ENCODE results near the gene ZNF486.
"Not testable (repeated sequence)": the region's sequence is repeated elsewhere in the genome, so short reads cannot be mapped to it uniquely, and the experiment has no call there.

Gene ZNF486

DNA sequence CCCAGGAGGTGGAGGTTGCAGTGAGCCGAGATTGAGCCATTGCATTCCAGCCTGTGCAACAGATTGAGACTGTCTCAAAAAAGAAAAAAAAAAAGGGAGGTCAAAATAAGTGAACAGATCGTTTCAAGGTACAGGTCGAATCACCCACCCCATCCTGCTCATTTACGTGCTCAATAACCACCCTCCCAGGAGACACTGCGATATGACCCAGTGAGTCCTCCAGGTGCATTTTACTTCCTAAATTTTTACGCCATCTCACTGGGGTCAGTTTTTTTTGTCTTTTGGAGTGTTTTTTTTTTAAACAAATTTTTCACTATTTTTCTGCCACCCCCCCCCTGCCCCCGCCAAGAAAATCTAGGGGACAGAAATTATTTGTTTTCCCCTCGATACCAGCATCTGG, 68.1 kb downstream of the ZNF486 start:
- no peak for DNase-seq

DNA sequence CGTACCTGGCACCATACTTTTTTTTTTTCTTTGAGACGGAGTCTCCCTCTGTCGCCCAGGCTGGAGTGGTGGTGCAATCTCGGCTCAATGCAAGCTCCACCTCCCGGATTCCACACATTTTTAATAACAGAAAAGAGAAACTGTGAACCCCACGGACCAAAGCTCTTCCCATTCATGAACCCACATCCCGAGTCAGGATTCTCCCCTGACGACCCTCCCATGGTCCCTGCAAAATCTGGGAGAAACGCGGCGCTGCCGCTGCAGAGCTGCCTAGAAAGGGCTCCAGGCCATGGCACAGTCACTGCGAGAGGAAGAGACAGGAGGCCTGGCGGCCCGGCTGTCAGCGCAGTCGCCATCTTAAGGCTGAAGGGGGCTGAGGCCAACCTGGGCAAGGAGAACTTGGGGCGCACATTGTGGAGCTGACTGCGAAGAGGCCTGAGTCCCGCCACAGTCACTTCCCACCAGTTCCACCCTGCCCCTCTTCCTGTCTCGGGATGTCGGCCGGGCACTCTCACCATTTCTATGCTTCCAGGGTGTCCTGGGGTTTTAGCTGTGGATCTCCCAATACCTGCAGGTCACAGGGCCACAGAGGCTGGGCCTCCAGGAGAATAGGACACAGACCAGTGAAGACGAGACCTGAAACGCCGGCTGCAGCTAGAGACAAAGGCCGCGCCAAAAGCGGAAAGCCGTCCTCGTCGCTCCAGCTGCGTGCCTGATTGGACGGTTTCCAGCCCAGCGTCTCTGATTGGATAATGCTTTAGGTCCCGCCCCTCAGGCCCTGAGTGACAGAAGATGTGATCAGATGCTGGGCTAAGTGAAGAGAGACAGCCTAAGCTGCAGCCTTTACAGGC, 71.0 kb downstream of the ZNF486 start:
- DNase-seq, result peak; percentile 90

DNA sequence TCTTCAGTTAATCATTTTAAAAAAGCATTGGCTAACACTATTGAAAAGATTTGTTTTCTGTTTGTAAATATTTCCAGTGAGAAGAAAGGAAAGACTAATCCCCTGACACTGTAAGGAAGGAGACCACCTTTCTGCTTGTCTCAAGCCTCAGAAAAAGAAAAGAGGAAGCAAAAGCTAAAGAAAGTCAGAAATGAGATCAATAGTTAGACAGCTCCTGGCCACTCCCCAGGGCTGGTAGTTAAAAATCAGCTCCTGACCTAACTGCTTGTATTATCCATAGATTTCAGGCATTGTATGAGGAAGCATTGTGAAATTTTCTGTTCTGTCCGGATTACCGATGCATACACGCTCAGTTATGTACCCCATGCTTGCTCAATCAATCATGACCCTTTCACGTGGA, 76.6 kb downstream of the ZNF486 start:
- DNase-seq, result no peak

DNA sequence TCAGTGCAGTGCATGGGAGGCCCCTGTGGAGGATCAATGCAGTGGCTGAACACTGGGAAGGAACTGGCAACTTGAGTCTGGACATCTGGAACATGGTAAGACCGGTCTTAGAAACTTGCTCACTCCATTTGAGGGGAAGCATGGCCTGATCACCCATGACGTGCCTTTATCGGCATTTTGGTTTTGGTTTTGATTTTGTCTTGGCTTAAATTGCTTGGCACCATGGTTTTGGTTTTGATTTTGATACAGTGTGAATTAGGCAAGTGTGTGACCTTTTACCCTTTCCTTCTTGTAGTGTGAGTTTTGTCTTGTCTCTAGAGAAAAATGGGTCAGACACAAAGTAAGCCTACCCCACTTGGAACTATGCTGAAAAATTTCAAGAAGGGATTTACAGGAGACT, 77.3 kb downstream of the ZNF486 start:
- no peak for DNase-seq

DNA sequence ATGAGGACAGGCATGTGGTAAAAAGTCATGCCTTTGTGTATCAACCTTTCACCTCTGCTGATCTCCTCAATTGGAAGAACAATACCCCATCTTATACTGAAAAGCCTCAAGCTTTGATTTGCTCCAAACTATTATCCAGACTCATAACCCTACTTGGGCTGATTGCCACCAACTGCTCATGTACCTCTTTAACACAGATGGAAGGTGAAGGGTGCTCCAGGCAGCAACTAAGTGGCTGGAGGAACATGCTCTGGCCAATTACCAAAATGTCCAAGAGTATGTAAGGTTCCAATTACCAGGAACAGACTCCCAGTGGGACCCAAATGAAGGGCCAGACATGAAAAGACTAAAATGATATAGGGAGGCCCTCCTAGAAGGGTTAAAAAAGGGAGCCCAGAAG, 78.3 kb downstream of the ZNF486 start:
- DNase-seq, result no peak

DNA sequence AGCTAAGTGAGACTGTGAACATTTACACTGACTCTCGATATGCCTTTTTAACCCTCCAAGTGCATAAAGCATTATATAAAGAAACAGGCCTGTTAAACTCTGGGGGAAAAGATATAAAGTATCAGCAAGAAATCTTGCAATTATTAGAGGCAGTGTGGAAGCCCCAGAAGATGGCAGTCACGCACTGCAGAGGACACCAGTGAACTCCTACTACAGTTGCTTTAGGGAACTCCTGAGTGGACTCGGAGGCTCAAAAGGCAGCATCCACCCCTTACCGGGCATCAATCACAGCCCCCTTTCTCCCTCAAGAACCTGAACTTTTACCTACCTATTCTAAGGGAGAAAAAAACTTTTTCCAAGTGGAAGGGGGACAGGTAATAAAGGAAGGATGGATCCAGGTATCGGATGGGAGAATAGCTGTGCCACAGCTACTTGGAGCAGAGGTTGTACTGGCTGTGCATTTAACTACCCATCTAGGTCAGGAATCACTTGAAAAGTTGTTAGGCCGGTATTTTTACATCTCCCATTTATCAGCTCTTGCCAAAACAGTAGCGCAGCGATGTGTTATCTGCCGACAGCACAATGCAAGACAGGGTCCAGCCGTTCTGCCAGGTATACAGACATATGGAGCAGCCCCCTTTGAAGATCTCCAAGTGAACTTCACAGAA, 80.1 kb downstream of the ZNF486 start:
- DNase-seq, result no peak

DNA sequence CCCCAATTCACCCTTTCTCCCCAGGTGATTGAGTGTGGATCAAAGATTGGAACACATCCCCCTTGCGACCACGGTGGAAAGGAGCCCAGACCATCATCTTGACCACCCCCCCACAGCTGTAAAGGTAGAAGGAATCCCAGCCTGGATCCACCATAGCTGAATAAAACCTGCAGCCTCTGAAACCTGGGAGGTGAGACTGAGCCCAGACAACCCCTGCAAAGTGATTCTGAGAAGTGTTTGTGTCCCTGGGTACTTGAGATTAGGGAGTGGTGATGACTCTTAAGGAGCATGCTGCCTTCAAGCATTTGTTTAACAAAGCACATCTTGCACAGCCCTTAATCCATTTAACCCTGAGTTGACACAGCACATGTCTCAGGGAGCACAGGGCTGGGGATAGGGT, 81.2 kb downstream of the ZNF486 start:
- not testable (repeated sequence) for DNase-seq
